HepG2 (cell line): ENCODE data around the gene FGD2. TPM values are rescaled to one million over a fixed set of nuclear protein-coding genes. Genes with fewer than 3 reads are reported as not detected.
A peak's percentile ranks its signal among the peaks of the same experiment; 100 is the strongest.

ENCODE experiments used
- AFF4 ChIP-seq: sonication (generic); formaldehyde crosslinking; IDR thresholded peaks from 2 replicates; pipeline ENCODE4 v1.4.0; 2020; ENCODE audit warnings: missing genetic modification reagents
- ARNT2 ChIP-seq: sonication (generic); formaldehyde crosslinking; IDR thresholded peaks from 2 replicates; pipeline ENCODE4 v1.8.0; 2022; ENCODE audit warnings: mild to moderate bottlenecking, low read depth, missing genetic modification reagents, moderate library complexity
- CEBPB ChIP-seq: IDR thresholded peaks from 2 replicates; pipeline ENCODE4 v1.6.1; 2011; ENCODE audit warnings: low read depth, low read length, improper control_type of control experiment, borderline replicate concordance
- ELF4 ChIP-seq: sonication (generic); formaldehyde crosslinking; IDR thresholded peaks from 2 replicates; pipeline ENCODE4 v1.5.0; 2020; ENCODE audit warnings: missing genetic modification reagents, mild to moderate bottlenecking, moderate library complexity, borderline replicate concordance
- ERF ChIP-seq: IDR thresholded peaks from 2 replicates; pipeline ENCODE4 v1.6.1; 2018; ENCODE audit warnings: missing biosample characterization, missing genetic modification reagents
- MAFK ChIP-seq, 2 experiments: IDR thresholded peaks in 1 of 2; conservative IDR thresholded peaks in 1 of 2; 2 replicates each; pipeline ENCODE4 v1.6.1; 2011; ENCODE audit warnings: improper control_type of control experiment in 2 of 2, low read length in 2 of 2
- PAXIP1 ChIP-seq: sonication (generic); formaldehyde crosslinking; conservative IDR thresholded peaks from 2 replicates; pipeline ENCODE4 v1.4.0; 2020; ENCODE audit warnings: mild to moderate bottlenecking, missing genetic modification reagents, moderate library complexity
- RFX5 ChIP-seq: IDR thresholded peaks from 2 replicates; pipeline ENCODE4 v1.6.1; 2011; ENCODE audit warnings: low read depth, low read length, improper control_type of control experiment
- RFXAP ChIP-seq: sonication (generic); formaldehyde crosslinking; IDR thresholded peaks from 2 replicates; pipeline ENCODE4 v1.4.0; 2020; ENCODE audit warnings: missing genetic modification reagents, borderline replicate concordance
- ZEB1 ChIP-seq: IDR thresholded peaks from 2 replicates; pipeline ENCODE4 v1.6.1; 2012; ENCODE audit warnings: mild to moderate bottlenecking, low read depth, inconsistent platforms; ENCODE audit not compliant: insufficient replicate concordance
- ZFP37 ChIP-seq: sonication (generic); formaldehyde crosslinking; IDR thresholded peaks from 2 replicates; pipeline ENCODE4 v1.4.0; 2020; ENCODE audit warnings: missing genetic modification reagents, borderline replicate concordance
- ZGPAT ChIP-seq: IDR thresholded peaks from 2 replicates; pipeline ENCODE4 v1.6.1; 2016; ENCODE audit warnings: mild to moderate bottlenecking
- ZNF205 ChIP-seq: IDR thresholded peaks from 2 replicates; pipeline ENCODE4 v1.6.1; 2018; ENCODE audit warnings: missing biosample characterization, missing genetic modification reagents
- ZSCAN20 ChIP-seq: sonication (generic); formaldehyde crosslinking; IDR thresholded peaks from 2 replicates; pipeline ENCODE4 v1.4.0; 2020; ENCODE audit warnings: missing genetic modification reagents, mild to moderate bottlenecking, borderline replicate concordance
- polyA plus RNA-seq, 8 experiments: library from polyadenylated mRNA; depleted of rRNA in 3 of 8; stranded (reverse) in 7 of 8; unstranded in 1 of 8; fragments of >200 nt; fragmentation: Illumina TruSeq in 4 of 8; extraction: Trizol in 4 of 8; gene quantifications; 2 replicates each; pipeline versions ENCODE4 v1.2.1 to v1.2.3, GENCODE V29; 2011 to 2016; ENCODE audit warnings: low read depth in 4 of 8, missing spikeins in 1 of 8, mixed read lengths in 1 of 8; ENCODE audit not compliant: insufficient read depth in 1 of 8
- total RNA-seq, 5 experiments: library from RNA; depleted of rRNA; stranded (reverse); fragments of >200 nt; fragmentation: Illumina TruSeq; extraction: Trizol; gene quantifications; 2 replicates each; pipeline ENCODE4 v1.2.3, GENCODE V29; 2016; ENCODE audit warnings: low read depth in 1 of 5
- TF ChIP-seq, protein P1 (sequence below): sonication (generic); formaldehyde crosslinking; IDR thresholded peaks from 2 replicates; pipeline ENCODE4 v1.5.0; 2020; ENCODE audit warnings: missing genetic modification reagents, mild to moderate bottlenecking, borderline replicate concordance
- TF ChIP-seq, protein P2 (sequence below): IDR thresholded peaks from 2 replicates; pipeline ENCODE4 v1.6.1; 2012; ENCODE audit warnings: low read depth, low read length, improper control_type of control experiment

Gene FGD2
- total and polyA plus RNA-seq, 2 of the 13 experiments (the other 11 are each of a cell fraction or from before 2014, with no cell fraction given), result not detected

DNA sequence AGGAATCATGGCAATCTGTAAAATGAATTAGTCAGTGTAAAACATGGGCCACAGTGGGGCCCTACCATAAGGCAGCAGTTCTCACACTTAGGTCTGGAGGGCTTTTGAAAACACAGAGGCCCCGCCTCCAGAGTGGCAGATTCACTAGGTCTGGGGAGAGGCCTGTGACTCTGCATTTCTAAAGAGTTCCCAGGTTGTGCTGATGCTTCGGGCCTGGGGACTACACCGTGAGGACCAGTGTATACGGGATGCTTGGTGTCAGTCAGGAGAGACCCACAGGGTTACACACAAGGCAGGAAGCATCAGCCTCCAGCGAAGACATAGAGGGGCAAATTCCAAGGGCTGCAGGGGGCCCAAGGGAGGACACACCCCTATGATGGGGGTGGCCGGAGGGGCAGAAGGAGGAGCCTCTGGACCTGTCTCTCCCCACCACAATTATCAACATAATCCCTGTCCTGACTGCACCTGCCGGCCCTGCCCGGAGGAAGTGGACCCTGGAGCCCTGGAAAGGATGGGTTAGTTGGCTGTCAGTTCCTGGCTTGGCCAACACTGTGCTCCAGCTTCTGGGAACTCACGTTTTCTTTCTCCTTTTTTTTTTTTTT lies 46.7 kb downstream of the FGD2 start (continued):
- 0 out of 2 replicates have a peak, but pooled peaks have one; percentile 39 for TF ChIP-seq ZSCAN20 (CRISPR knock-in tag)
- no peak for TF ChIP-seq ARNT2
- TF ChIP-seq PAXIP1 (CRISPR knock-in tag), result peak; percentile 21; the same call in 1 of the 2 replicates
- no peak for TF ChIP-seq ELF4 (CRISPR knock-in tag)
- no peak for TF ChIP-seq RFX5
- no peak for TF ChIP-seq ZFP37 (CRISPR knock-in tag)
- no peak for TF ChIP-seq ZNF205 (CRISPR knock-in tag)
- 0 out of 2 replicates have a peak, but pooled peaks have one; percentile 1 for TF ChIP-seq ZGPAT (CRISPR knock-in tag)
- peak; percentile 10; the same call in 1 of the 2 replicates for TF ChIP-seq ERF
- TF ChIP-seq, protein P1, sequence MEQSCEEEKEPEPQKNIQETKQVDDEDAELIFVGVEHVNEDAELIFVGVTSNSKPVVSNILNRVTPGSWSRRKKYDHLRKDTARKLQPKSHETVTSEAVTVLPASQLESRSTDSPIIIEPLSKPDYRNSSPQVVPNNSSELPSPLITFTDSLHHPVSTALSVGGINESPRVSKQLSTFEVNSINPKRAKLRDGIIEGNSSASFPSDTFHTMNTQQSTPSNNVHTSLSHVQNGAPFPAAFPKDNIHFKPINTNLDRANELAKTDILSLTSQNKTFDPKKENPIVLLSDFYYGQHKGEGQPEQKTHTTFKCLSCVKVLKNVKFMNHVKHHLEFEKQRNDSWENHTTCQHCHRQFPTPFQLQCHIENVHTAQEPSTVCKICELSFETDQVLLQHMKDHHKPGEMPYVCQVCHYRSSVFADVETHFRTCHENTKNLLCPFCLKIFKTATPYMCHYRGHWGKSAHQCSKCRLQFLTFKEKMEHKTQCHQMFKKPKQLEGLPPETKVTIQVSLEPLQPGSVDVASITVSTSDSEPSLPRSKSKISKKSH (CRISPR knock-in tag), result no peak
- peak; percentile 56 for TF ChIP-seq ZEB1
- TF ChIP-seq MAFK (conservative IDR thresholded peaks at IDR 0.05 in 1 of 2, IDR thresholded peaks at IDR 0.05 in 1 of 2; ENCODE audit: low read length in 2 of 2), result no peak
- no peak for TF ChIP-seq CEBPB
- TF ChIP-seq AFF4 (CRISPR knock-in tag), result no peak
- TF ChIP-seq, protein P2, sequence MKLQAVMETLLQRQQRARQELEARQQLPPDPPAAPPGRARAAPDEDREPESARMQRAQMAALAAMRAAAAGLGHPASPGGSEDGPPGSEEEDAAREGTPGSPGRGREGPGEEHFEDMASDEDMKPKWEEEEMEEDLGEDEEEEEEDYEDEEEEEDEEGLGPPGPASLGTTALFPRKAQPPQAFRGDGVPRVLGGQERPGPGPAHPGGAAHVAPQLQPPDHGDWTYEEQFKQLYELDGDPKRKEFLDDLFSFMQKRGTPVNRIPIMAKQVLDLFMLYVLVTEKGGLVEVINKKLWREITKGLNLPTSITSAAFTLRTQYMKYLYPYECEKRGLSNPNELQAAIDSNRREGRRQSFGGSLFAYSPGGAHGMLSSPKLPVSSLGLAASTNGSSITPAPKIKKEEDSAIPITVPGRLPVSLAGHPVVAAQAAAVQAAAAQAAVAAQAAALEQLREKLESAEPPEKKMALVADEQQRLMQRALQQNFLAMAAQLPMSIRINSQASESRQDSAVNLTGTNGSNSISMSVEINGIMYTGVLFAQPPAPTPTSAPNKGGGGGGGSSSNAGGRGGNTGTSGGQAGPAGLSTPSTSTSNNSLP, result no peak
- peak; percentile 24; the same call in 1 of the 2 replicates for TF ChIP-seq RFXAP (CRISPR knock-in tag)
